Glutamatergic neuron (in vitro differentiated cells): ENCODE measurements around the gene SETX. TPM values are rescaled to one million over a fixed set of nuclear protein-coding genes. Genes with fewer than 3 reads are reported as not detected.

Experiments
- DNase-seq: peaks from one replicate; pipeline ENCODE4 v3.0.0; 2022
- H3K27ac Mint-ChIP-seq: one replicate; pipeline ENCODE4 v1.8.0; 2020; ENCODE audit warnings: mild to moderate bottlenecking, mixed read lengths, inconsistent platforms; ENCODE audit not compliant: unreplicated experiment
- H3K27me3 Mint-ChIP-seq: one replicate; pipeline ENCODE4 v1.8.0; 2020; ENCODE audit warnings: mild to moderate bottlenecking, moderate library complexity, mixed read lengths, inconsistent platforms; ENCODE audit not compliant: unreplicated experiment
- H3K36me3 Mint-ChIP-seq: one replicate; pipeline ENCODE4 v1.8.0; 2020; ENCODE audit warnings: mild to moderate bottlenecking, mixed read lengths, inconsistent platforms; ENCODE audit not compliant: unreplicated experiment
- H3K4me1 Mint-ChIP-seq: one replicate; pipeline ENCODE4 v1.8.0; 2020; ENCODE audit warnings: mild to moderate bottlenecking, low read depth, mixed read lengths, inconsistent platforms; ENCODE audit not compliant: unreplicated experiment
- H3K4me3 Mint-ChIP-seq: one replicate; pipeline ENCODE4 v1.8.0; 2020; ENCODE audit warnings: mild to moderate bottlenecking, mixed read lengths, inconsistent platforms; ENCODE audit not compliant: unreplicated experiment
- H3K9me3 Mint-ChIP-seq: one replicate; pipeline ENCODE4 v1.8.0; 2020; ENCODE audit warnings: mild to moderate bottlenecking, moderate library complexity, mixed read lengths, inconsistent platforms; ENCODE audit not compliant: unreplicated experiment
- total RNA-seq: library from RNA; stranded (reverse); fragmentation: NEBNext Ultra II Directional; extraction: Animal tissue kit (Norgen Biotek cat#: 25700); gene quantifications from one replicate; pipeline ENCODE4 v1.2.1, GENCODE V29; 2021; ENCODE audit not compliant: unreplicated experiment
- TF ChIP-seq, protein P1 (sequence below): fragments of 200-600 bp; sonication (generic); IDR thresholded peaks from one replicate; pipeline ENCODE4 v1.5.0; 2021; ENCODE audit not compliant: partially characterized antibody, unreplicated experiment

Gene SETX
- total RNA-seq, 1 donor from 2014 or later = 48.4 TPM

DNA sequence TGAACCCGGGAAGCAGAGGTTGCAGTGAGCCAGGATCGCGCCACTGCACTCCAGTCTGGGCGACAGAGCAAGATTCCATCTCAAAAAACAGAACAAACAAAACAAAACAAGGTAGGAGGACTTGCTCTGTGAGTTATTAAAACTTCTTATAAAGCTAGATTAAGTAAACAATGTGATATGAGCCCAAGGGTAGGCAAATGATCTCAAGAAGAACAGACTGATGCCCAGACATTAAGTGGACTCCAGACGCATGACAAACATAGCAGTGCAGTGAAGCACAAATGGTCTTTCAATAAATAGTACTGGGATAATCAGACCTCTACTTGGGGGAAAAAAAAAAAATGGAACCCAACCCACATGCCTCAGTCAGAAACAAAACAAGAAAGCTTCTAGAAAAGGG, 45.7 kb downstream of the SETX start:
- Mint-ChIP-seq H3K36me3 (peaks cover 10% of the 10 kb centered on the region), H3K27ac (no peak overlapping the region), H3K4me1 (no peaks in the 10 kb centered on the region), H3K9me3 (no peaks in the 10 kb centered on the region), H3K4me3 (no peak overlapping the region), H3K27me3 (no peaks in the 10 kb centered on the region)
- no peak for DNase-seq
- TF ChIP-seq, protein P1, sequence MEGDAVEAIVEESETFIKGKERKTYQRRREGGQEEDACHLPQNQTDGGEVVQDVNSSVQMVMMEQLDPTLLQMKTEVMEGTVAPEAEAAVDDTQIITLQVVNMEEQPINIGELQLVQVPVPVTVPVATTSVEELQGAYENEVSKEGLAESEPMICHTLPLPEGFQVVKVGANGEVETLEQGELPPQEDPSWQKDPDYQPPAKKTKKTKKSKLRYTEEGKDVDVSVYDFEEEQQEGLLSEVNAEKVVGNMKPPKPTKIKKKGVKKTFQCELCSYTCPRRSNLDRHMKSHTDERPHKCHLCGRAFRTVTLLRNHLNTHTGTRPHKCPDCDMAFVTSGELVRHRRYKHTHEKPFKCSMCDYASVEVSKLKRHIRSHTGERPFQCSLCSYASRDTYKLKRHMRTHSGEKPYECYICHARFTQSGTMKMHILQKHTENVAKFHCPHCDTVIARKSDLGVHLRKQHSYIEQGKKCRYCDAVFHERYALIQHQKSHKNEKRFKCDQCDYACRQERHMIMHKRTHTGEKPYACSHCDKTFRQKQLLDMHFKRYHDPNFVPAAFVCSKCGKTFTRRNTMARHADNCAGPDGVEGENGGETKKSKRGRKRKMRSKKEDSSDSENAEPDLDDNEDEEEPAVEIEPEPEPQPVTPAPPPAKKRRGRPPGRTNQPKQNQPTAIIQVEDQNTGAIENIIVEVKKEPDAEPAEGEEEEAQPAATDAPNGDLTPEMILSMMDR = no peak

DNA sequence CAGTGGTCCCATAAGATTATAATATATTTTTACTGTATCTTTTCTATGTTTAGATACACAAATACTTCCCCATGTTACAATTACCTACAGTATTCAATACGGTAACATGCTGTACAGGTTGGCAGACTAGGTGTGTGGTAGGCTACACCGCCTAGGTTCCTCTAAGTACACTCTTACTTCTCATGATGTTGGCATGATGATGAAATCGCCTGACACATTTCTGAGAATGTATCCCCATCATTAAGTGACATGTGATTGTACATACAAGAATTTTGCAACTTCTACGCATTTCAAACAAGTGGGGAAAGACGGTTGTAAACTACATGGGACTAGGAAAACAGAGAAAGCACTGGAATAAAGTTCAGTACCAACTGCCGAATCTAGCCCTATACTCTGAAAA, 53.3 kb downstream of the SETX start:
- no peaks in the 10 kb centered on the region for H3K4me1 Mint-ChIP-seq
- H3K36me3 Mint-ChIP-seq = no peaks in the 10 kb centered on the region
- no peak overlapping the region for H3K4me3 Mint-ChIP-seq
- H3K27ac Mint-ChIP-seq = no peak overlapping the region
- no peak for DNase-seq
- no peaks in the 10 kb centered on the region for H3K9me3 Mint-ChIP-seq
- TF ChIP-seq, protein P1 = no peak
- H3K27me3 Mint-ChIP-seq = no peaks in the 10 kb centered on the region

DNA sequence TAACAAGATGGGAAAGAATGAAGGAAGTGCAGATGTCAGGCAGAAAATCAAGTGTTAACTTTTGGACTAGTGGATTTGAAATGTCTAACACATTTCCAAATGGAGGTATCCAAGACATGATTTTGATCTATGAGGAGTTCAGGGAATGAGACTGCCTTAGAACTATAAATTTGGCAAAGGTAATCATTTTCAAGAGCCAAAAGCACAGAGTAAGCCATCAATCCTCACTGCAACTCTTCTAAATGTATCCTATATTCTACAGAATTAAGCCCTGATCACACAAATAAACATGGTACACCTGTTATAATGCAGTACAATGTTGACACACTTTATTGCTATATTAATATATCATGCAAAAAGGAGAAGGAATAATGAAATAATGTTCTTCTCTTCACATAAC, 55.6 kb downstream of the SETX start:
- H3K27ac Mint-ChIP-seq = no peak overlapping the region

DNA sequence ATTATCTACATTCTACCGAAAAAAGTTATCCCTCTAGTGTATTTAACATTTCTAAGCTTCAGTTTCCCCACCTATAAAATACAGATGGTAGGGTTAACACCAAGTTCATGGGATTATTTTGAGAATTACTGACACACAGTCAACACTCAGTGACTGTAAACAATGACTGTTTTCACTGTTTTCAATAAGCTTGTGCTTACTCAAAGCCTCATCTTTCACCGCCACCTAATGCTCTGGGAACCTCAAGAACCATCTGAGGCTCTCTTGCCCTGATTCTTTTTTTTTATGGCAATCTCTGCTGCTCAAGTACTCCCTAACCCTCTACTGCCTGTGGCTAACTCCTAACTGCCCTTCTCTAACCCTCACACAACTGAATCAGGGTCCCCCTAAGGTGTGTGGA, 59.6 kb downstream of the SETX start:
- Mint-ChIP-seq H3K4me3 (no peak overlapping the region), H3K36me3 (no peaks in the 10 kb centered on the region), H3K27ac (no peak overlapping the region)

More for the DNA sequence above, 55.6 kb downstream of the SETX start:
- no peaks in the 10 kb centered on the region for H3K9me3 Mint-ChIP-seq
- no peak for DNase-seq
- TF ChIP-seq, protein P1 = no peak
- H3K4me1 Mint-ChIP-seq = no peaks in the 10 kb centered on the region
- H3K36me3 Mint-ChIP-seq = no peaks in the 10 kb centered on the region
- no peak overlapping the region for H3K4me3 Mint-ChIP-seq
- peaks cover 1% of the 10 kb centered on the region for H3K27me3 Mint-ChIP-seq

DNA sequence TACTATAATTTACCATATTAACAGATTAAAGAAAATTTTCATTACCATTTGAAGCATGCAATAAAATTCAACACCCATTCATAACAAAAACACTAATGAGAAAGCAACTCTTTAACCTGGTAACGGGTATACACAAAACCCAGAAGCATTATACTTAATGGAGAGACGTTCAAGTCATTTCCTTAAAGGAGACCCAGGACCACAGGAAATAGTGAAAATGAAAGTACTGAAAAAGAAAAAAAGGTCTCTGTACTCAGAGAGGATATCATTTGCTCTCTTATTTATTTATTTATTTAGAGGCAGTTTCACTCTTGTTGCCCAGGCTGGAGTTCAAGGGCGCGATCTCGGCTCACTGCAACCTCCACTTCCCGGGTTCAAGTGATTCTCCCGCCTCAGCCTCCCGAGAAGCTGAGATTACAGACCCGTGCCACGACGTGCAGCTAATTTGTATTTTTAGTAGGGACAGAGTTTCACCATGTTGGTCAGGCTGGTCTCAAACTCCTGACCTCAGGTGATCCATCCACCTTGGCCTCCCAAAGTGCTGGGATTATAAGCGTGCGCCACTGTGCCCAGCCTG, 61.6 kb downstream of the SETX start:
- TF ChIP-seq, protein P1 = no peak
- no peaks in the 10 kb centered on the region for H3K9me3 Mint-ChIP-seq
- no peak overlapping the region for H3K4me3 Mint-ChIP-seq
- no peak overlapping the region for H3K27ac Mint-ChIP-seq
- H3K36me3 Mint-ChIP-seq = no peaks in the 10 kb centered on the region
- peaks cover 2% of the 10 kb centered on the region for H3K4me1 Mint-ChIP-seq
- no peak for DNase-seq
- H3K27me3 Mint-ChIP-seq = peaks cover 3% of the 10 kb centered on the region

More for the DNA sequence above, 59.6 kb downstream of the SETX start:
- no peaks in the 10 kb centered on the region for H3K9me3 Mint-ChIP-seq
- H3K4me1 Mint-ChIP-seq = peaks cover 2% of the 10 kb centered on the region
- H3K27me3 Mint-ChIP-seq = peaks cover 1% of the 10 kb centered on the region
- TF ChIP-seq, protein P1 = no peak
- DNase-seq = no peak
